ENCODE results near the gene SLC5A2. TPM values are rescaled to one million over a fixed set of nuclear protein-coding genes. Genes with fewer than 3 reads are reported as not detected.
"Not testable (repeated sequence)": the region's sequence is repeated elsewhere in the genome, so short reads cannot be mapped to it uniquely, and the experiment has no call there.

Gene SLC5A2
- total RNA-seq, 4 donors from 2014 or later = 0.83 to 2.4 TPM; not detected in 2

DNA sequence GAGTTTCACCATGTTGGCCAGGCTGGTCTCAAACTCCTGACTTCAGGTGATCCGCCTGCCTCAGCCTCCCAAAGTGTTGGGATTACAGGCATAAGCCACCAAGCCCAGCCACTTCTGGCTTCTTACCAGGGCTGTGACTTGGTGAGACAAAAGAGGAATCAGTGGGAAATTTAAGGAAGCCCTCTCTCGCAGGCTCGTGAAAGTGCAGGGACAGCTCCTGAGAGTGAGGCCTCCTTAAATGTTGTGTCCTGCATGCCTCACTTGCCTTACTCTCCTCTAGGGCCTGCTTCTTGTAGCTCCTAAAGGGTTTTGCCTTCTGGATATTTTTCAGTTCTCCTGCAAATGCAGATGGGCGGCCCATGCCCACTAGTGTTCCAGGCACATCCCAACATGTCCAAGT lies 50.0 kb downstream of the SLC5A2 start:
- TF ChIP-seq, protein P1, sequence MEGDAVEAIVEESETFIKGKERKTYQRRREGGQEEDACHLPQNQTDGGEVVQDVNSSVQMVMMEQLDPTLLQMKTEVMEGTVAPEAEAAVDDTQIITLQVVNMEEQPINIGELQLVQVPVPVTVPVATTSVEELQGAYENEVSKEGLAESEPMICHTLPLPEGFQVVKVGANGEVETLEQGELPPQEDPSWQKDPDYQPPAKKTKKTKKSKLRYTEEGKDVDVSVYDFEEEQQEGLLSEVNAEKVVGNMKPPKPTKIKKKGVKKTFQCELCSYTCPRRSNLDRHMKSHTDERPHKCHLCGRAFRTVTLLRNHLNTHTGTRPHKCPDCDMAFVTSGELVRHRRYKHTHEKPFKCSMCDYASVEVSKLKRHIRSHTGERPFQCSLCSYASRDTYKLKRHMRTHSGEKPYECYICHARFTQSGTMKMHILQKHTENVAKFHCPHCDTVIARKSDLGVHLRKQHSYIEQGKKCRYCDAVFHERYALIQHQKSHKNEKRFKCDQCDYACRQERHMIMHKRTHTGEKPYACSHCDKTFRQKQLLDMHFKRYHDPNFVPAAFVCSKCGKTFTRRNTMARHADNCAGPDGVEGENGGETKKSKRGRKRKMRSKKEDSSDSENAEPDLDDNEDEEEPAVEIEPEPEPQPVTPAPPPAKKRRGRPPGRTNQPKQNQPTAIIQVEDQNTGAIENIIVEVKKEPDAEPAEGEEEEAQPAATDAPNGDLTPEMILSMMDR (IDR thresholded peaks at IDR 0.05) = no peak
- TF ChIP-seq POLR2A (IDR thresholded peaks at IDR 0.05) = no peak
- no peak overlapping the region for H3K27ac ChIP-seq
- DNase-seq = no peak
- no peaks in the 10 kb centered on the region for H3K9me3 ChIP-seq
- no peaks in the 10 kb centered on the region for H3K27me3 ChIP-seq
- H3K36me3 ChIP-seq = no peaks in the 10 kb centered on the region
- H3K4me3 ChIP-seq = no peak overlapping the region
- H3K4me1 ChIP-seq = peaks cover 0 to 6% of the 10 kb centered on the region in 2 donors
- intact Hi-C loops (cut with DNase I; ENCODE audit: low total_unique reads) = no loop called here

DNA sequence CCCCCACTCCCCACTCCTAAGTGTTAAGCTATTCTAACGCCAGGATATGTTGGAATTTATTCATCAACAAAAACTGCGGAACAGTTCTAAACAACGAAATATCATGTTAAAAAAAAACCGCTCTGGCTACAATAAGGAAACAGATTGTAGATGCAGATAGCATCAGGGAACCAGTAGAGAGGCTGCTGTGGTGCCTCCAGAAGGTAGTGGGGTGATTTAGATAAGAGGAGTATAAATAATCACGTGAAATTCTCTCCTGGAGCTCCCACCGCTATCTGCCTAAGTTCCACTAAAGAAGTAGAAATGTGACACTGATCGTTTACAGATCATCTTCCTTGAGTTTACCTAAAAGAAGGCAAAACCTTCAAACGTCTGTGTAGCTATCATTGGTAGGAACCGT lies 52.8 kb downstream of the SLC5A2 start:
- no peaks in the 10 kb centered on the region for H3K27me3 ChIP-seq

DNA sequence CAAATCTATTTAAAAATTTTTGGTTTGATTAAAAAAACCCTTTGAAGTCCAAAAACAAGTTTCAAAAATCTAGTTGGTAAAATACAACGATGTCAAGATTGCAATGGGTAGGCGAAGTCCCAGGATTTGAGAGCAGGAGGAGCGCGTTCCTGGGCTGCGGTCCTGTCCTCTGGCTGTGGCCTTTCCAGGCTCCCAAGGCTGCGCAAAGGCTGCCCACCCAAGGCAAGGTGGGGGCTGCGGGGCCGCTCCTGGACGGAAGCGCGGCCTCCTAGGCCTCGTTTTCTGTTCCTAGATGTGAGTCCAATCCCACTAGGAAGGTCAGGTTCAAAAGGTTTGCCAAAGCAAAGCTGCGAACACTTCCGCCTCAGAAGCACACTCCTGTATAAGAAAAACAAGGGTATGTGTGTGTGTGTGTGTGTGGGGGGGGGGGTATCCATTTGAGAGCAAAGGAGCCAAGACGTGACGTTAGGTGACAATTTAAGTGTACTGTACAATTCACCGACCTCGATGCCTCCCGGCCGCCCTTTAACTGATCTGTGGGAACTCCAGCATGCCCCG lies 54.0 kb downstream of the SLC5A2 start:
- Histone ChIP-seq H3K9me3 (no peaks in the 10 kb centered on the region), H3K27me3 (no peaks in the 10 kb centered on the region), H3K36me3 (no peaks in the 10 kb centered on the region), H3K27ac (no peak overlapping the region), H3K4me1 (no peaks in the 10 kb centered on the region), H3K4me3 (no peak overlapping the region)
- intact Hi-C loops (cut with DNase I; ENCODE audit: low total_unique reads) = no loop called here
- no peak for DNase-seq
- no peak for TF ChIP-seq POLR2A (IDR thresholded peaks at IDR 0.05)
- TF ChIP-seq, protein P1 (IDR thresholded peaks at IDR 0.05) = no peak

More for the DNA sequence above, 52.8 kb downstream of the SLC5A2 start:
- no peak overlapping the region for H3K27ac ChIP-seq
- no peaks in the 10 kb centered on the region for H3K9me3 ChIP-seq
- intact Hi-C loops (cut with DNase I; ENCODE audit: low total_unique reads) = no loop called here
- no peaks in the 10 kb centered on the region for H3K4me1 ChIP-seq
- no peak overlapping the region for H3K4me3 ChIP-seq
- H3K36me3 ChIP-seq = no peaks in the 10 kb centered on the region
- TF ChIP-seq, protein P1 (IDR thresholded peaks at IDR 0.05) = no peak
- TF ChIP-seq POLR2A (IDR thresholded peaks at IDR 0.05) = no peak
- no peak for DNase-seq

DNA sequence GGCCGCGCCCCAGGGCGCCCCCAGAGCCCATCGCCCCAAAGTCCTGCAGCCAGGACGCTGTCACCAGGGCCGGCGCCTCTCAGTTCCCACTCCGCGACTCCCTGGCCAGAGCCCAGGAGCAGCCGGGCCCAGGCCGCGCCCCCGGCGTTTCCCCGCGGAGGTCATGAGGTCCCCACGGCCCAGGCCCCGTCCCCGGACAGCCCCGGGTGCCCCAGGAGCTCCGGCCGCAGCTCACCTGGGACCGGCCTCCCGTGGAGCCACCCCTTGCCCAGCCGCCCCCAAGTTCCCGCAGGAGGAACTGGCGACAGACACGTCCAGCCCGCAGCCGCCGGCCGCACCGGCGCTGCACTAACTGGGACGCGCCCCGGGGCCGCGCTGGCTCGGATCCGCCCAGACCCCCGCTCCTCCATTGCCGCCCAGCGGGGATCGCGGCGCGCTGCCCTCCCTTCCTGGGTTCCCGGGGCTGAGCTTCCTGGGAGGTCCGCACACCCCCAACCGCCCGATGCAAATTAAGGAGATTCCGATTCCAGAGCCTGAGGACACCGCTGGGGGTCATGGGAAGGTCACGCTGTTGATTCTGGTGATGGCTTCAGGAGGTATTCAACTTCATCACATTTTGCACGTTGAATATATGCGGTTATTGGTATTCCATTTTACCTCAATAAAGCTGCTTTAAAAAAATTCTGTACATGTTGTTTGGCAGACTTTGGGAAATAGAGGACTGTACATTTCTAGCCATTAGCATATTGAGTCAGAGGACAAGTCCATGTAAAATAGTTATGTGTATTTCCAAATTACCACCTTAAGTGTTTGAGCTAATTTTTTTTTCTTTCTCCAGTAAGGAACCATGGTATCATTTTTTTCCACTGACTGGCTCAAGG lies 54.7 kb downstream of the SLC5A2 start:
- TF ChIP-seq POLR2A (IDR thresholded peaks at IDR 0.05) = no peak
- TF ChIP-seq, protein P1 (IDR thresholded peaks at IDR 0.05) = no peak
- intact Hi-C loops (cut with DNase I; ENCODE audit: low total_unique reads) = no loop called here
- Histone ChIP-seq H3K4me3 (no peak overlapping the region), H3K27ac (no peak overlapping the region), H3K4me1 (no peaks in the 10 kb centered on the region), H3K27me3 (no peaks in the 10 kb centered on the region), H3K9me3 (no peaks in the 10 kb centered on the region), H3K36me3 (no peaks in the 10 kb centered on the region)
- DNase-seq = no peak

DNA sequence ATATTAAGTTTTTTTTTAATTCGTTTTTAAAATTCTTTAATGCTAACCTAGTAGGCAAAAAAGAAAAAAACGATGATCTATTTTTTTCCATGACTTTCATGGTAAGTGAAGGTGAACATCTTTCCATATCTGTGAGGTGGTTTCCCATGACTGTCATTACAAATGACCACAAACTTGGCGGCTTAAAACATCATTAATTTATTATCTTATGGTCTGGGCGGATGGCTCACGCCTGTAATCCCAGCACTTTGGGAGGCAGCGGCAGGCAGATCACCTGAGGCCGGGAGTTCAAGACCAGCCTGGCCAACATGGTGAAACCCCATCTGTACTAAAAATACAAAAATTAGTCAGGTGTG lies 55.3 kb downstream of the SLC5A2 start:
- H3K27me3 ChIP-seq; H3K4me1 ChIP-seq; H3K9me3 ChIP-seq; DNase-seq; H3K36me3 ChIP-seq; H3K27ac ChIP-seq; H3K4me3 ChIP-seq; intact Hi-C loops (cut with DNase I; ENCODE audit: low total_unique reads): not testable (repeated sequence)

DNA sequence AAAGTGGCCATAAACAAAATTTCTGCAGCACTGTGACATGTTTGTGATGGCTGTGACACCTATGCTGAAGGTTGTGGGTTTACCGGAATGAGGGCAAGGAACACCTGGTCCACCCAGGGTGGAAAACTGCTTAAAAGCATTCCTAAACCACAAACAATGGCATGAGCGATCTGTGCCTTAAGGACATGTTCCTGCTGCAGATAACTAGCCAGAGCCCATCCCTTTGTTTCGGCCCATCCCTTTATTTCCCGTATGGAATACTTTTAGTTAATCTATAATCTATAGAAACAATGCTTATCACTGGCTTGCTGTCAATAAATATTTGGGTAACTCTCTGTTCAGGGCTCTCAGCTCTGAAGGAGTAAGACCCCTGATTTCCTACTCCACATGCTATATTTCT lies 56.8 kb downstream of the SLC5A2 start:
- H3K36me3 ChIP-seq; H3K4me3 ChIP-seq; DNase-seq; H3K27ac ChIP-seq; H3K4me1 ChIP-seq; intact Hi-C loops (cut with DNase I; ENCODE audit: low total_unique reads); H3K27me3 ChIP-seq; H3K9me3 ChIP-seq: not testable (repeated sequence)

Data from uterus (tissue), 4 donors.